ENCODE measurements around the gene KMT2D. TPM values are rescaled to one million over a fixed set of nuclear protein-coding genes. Genes with fewer than 3 reads are reported as not detected.

KMT2D gene
- total and polyA plus RNA-seq, 8 donors, result 52.7 to 110 (median 70.3) TPM

DNA sequence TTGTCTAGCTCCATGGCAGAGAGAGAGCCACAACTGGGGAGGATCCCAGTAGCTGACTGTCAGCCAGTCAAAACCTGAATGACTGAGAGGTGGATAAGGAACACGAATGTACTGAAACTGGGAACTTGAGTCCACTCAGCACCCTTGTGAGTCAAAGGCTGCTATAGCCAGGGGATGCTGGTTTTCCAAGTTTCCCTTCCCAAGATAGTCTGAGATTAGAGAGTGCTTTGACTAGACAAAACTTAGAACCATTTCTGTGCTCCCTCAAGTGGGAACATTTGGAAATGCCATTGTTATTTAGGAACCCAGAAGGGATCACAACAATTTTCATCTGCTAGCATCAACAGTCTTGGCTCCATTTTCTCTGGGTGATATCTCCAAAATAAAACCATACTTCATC lies 46.0 kb downstream of the KMT2D start:
- Histone ChIP-seq H3K27ac (no peak overlapping the region), H3K4me1 (peaks cover 8 to 25% of the 10 kb centered on the region in 2 donors), H3K36me3 (peaks cover 0 to 36% of the 10 kb centered on the region in 2 donors), H3K27me3 (no peaks in the 10 kb centered on the region), H3K9me3 (no peaks in the 10 kb centered on the region), H3K4me3 (no peak overlapping the region)
- TF ChIP-seq, protein P1, sequence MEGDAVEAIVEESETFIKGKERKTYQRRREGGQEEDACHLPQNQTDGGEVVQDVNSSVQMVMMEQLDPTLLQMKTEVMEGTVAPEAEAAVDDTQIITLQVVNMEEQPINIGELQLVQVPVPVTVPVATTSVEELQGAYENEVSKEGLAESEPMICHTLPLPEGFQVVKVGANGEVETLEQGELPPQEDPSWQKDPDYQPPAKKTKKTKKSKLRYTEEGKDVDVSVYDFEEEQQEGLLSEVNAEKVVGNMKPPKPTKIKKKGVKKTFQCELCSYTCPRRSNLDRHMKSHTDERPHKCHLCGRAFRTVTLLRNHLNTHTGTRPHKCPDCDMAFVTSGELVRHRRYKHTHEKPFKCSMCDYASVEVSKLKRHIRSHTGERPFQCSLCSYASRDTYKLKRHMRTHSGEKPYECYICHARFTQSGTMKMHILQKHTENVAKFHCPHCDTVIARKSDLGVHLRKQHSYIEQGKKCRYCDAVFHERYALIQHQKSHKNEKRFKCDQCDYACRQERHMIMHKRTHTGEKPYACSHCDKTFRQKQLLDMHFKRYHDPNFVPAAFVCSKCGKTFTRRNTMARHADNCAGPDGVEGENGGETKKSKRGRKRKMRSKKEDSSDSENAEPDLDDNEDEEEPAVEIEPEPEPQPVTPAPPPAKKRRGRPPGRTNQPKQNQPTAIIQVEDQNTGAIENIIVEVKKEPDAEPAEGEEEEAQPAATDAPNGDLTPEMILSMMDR (IDR thresholded peaks at IDR 0.05), result no peak
- ATAC-seq (no peak), DNase-seq (no peak)
- intact Hi-C loops (cut with DNase I), result no loop called here

DNA sequence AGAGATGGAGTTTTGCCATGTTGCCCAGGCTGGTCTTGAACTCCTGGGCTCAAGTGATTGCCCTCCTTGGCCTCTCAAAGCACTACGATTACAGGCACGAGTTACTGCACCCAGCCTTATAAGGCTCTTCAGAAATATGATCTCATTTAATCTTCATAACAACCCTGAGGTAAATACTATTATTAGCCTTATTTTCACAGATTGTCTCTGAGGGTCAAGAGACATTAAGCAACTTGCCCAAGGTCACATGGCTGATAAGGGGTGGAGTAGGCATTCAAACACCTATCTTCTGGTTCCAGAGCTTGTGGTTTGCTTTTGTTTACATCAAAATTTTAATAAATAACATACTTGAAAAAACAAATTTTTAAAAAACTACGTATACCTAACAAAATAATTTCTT lies 47.2 kb downstream of the KMT2D start:
- Histone ChIP-seq H3K27me3 (no peaks in the 10 kb centered on the region), H3K4me3 (no peak overlapping the region), H3K4me1 (peaks cover 8 to 17% of the 10 kb centered on the region in 2 donors), H3K9me3 (no peaks in the 10 kb centered on the region), H3K27ac (no peak overlapping the region), H3K36me3 (peaks cover 0 to 45% of the 10 kb centered on the region in 2 donors)
- DNase-seq, result no peak
- TF ChIP-seq, protein P1 (IDR thresholded peaks at IDR 0.05), result no peak
- ATAC-seq, result no peak
- intact Hi-C loops (cut with DNase I), result no loop called here

DNA sequence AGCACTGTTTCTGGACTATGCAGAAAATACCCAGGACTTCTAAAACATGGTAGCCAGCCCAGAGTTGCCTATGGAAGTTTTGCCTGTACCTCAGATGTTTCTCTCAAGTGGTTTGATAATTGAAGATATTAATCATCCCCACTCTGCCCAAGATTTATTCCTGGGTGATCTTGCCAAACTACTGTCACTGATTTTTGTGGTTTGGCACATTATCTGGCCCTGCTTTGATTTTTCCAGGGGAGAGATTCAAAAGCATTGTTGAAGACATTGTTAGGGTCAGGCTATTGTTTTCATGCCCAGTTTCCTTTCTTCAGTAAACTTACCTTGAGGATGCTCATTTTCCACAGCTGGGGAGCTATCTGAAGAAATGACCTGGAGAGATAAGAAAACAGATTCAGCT lies 47.9 kb downstream of the KMT2D start:
- DNase-seq (no peak), ATAC-seq (no peak)
- TF ChIP-seq, protein P1 (IDR thresholded peaks at IDR 0.05), result no peak
- Histone ChIP-seq H3K27ac (no peak overlapping the region), H3K36me3 (peaks cover 0 to 47% of the 10 kb centered on the region in 2 donors), H3K4me3 (no peak overlapping the region), H3K27me3 (no peaks in the 10 kb centered on the region), H3K9me3 (no peaks in the 10 kb centered on the region), H3K4me1 (peaks cover 6 to 13% of the 10 kb centered on the region in 2 donors)
- intact Hi-C loops (cut with DNase I), result no loop called here

Other genes starting within 250 kb of the KMT2D start
- 10 to 100 TPM; 26.4 to 42.5 TPM for gene CACNB3, start 242.3 kb downstream of the KMT2D start, total RNA-seq
- 10 to 100 TPM; 33.0 to 40.4 (median 38.4) TPM for gene CACNB3, start 242.3 kb downstream of the KMT2D start, polyA plus RNA-seq (ENCODE audit: insufficient read length in 6 of 6)
- gene DDX23, start 208.6 kb downstream of the KMT2D start, total RNA-seq, result 10 to 100 TPM; 66.5 to 74.9 TPM
- 100 to 1,000 TPM; 100 to 116 (median 112) TPM for gene DDX23, start 208.6 kb downstream of the KMT2D start, polyA plus RNA-seq (ENCODE audit: insufficient read length in 6 of 6)
- 10 to 100 TPM in 1 of 2 donors, 1 to 10 TPM in 1; 4.0 to 28.1 TPM for gene RND1, start 194.9 kb downstream of the KMT2D start, total RNA-seq
- 1 to 10 TPM; 1.8 to 4.9 (median 2.3) TPM for gene RND1, start 194.9 kb downstream of the KMT2D start, polyA plus RNA-seq (ENCODE audit: insufficient read length in 6 of 6)
- gene FKBP11, start 135.3 kb downstream of the KMT2D start, total RNA-seq, result 10 to 100 TPM; 51.6 to 87.4 TPM
- 10 to 100 TPM; 17.2 to 27.9 (median 21.9) TPM for gene FKBP11, start 135.3 kb downstream of the KMT2D start, polyA plus RNA-seq (ENCODE audit: insufficient read length in 6 of 6)
- 100 to 1,000 TPM; 184 to 186 TPM for gene ARF3, start 103.3 kb downstream of the KMT2D start, total RNA-seq
- gene ARF3, start 103.3 kb downstream of the KMT2D start, polyA plus RNA-seq (ENCODE audit: insufficient read length in 6 of 6), result 100 to 1,000 TPM in 3 of 6 donors, 10 to 100 TPM in 3; 91.8 to 116 (median 102) TPM
- under 1 TPM; 0.15 to 0.58 TPM for gene WNT10B, start 89.1 kb downstream of the KMT2D start, total RNA-seq
- under 1 TPM in 3 of 6 donors, not detected in 3; 0.10 to 0.12 (median 0.10) TPM for gene WNT10B, start 89.1 kb downstream of the KMT2D start, polyA plus RNA-seq (ENCODE audit: insufficient read length in 6 of 6)
- gene WNT1, start 82.5 kb downstream of the KMT2D start, total RNA-seq, result not detected
- gene WNT1, start 82.5 kb downstream of the KMT2D start, polyA plus RNA-seq (ENCODE audit: insufficient read length in 6 of 6), result not detected
- gene DDN, start 61.4 kb downstream of the KMT2D start, total RNA-seq, result under 1 TPM; 0.06 to 0.08 TPM
- gene DDN, start 61.4 kb downstream of the KMT2D start, polyA plus RNA-seq (ENCODE audit: insufficient read length in 6 of 6), result under 1 TPM; 0.10 to 0.68 (median 0.30) TPM
- gene PRKAG1, start 42.0 kb downstream of the KMT2D start, total RNA-seq, result 10 to 100 TPM; 48.4 to 62.7 TPM
- gene PRKAG1, start 42.0 kb downstream of the KMT2D start, polyA plus RNA-seq (ENCODE audit: insufficient read length in 6 of 6), result 10 to 100 TPM; 69.0 to 81.8 (median 78.4) TPM
- gene RHEBL1, start 9.2 kb upstream of the KMT2D start, total RNA-seq, result 1 to 10 TPM in 1 of 2 donors, under 1 TPM in 1; 0.71 to 1.1 TPM
- gene RHEBL1, start 9.2 kb upstream of the KMT2D start, polyA plus RNA-seq (ENCODE audit: insufficient read length in 6 of 6), result 1 to 10 TPM; 1.9 to 3.6 (median 2.4) TPM
- 1 to 10 TPM; 2.0 to 2.9 TPM for gene DHH, start 34.0 kb upstream of the KMT2D start, total RNA-seq
- under 1 TPM; 0.29 to 0.84 (median 0.68) TPM for gene DHH, start 34.0 kb upstream of the KMT2D start, polyA plus RNA-seq (ENCODE audit: insufficient read length in 6 of 6)
- gene LMBR1L, start 50.1 kb upstream of the KMT2D start, total RNA-seq, result 10 to 100 TPM; 39.9 to 42.8 TPM
- 100 to 1,000 TPM in 1 of 6 donors, 10 to 100 TPM in 5; 67.0 to 102 (median 93.5) TPM for gene LMBR1L, start 50.1 kb upstream of the KMT2D start, polyA plus RNA-seq (ENCODE audit: insufficient read length in 6 of 6)
- gene TUBA1B, start 70.6 kb upstream of the KMT2D start, total RNA-seq, result 1,000 to 10,000 TPM in 1 of 2 donors, 100 to 1,000 TPM in 1; 603 to 1,153 TPM
- gene TUBA1B, start 70.6 kb upstream of the KMT2D start, polyA plus RNA-seq (ENCODE audit: insufficient read length in 6 of 6), result 1,000 to 10,000 TPM in 2 of 6 donors, 100 to 1,000 TPM in 4; 914 to 1,514 (median 981) TPM
- gene TUBA1A, start 128.3 kb upstream of the KMT2D start, total RNA-seq, result 100 to 1,000 TPM; 205 to 235 TPM
- 100 to 1,000 TPM; 412 to 675 (median 534) TPM for gene TUBA1A, start 128.3 kb upstream of the KMT2D start, polyA plus RNA-seq (ENCODE audit: insufficient read length in 6 of 6)
- 100 to 1,000 TPM; 153 to 235 TPM for gene TUBA1C, start 204.3 kb upstream of the KMT2D start, total RNA-seq
- gene TUBA1C, start 204.3 kb upstream of the KMT2D start, polyA plus RNA-seq (ENCODE audit: insufficient read length in 6 of 6), result 100 to 1,000 TPM; 112 to 180 (median 160) TPM
- under 1 TPM in 1 of 2 donors, not detected in 1; 0.26 TPM for gene PRPH, start 234.4 kb upstream of the KMT2D start, total RNA-seq
- 1 to 10 TPM; 1.1 to 2.4 (median 1.9) TPM for gene PRPH, start 234.4 kb upstream of the KMT2D start, polyA plus RNA-seq (ENCODE audit: insufficient read length in 6 of 6)